Stimulated activated CD8-positive, alpha-beta memory T cell treated with anti-CD3 and anti-CD28 coated beads, Interleukin-7, amount 100 ng/mL, for 4 hours (primary cell): ENCODE data around the gene ARF1.
"Not testable (repeated sequence)": the region's sequence is repeated elsewhere in the genome, so short reads cannot be mapped to it uniquely, and the experiment has no call there.

Experiments
- DNase-seq, 2 donors: peaks; one replicate each; pipeline ENCODE4 v3.0.0-alpha.2; 2020; ENCODE audit warnings: low read depth in 2 of 2

ARF1 gene

DNA sequence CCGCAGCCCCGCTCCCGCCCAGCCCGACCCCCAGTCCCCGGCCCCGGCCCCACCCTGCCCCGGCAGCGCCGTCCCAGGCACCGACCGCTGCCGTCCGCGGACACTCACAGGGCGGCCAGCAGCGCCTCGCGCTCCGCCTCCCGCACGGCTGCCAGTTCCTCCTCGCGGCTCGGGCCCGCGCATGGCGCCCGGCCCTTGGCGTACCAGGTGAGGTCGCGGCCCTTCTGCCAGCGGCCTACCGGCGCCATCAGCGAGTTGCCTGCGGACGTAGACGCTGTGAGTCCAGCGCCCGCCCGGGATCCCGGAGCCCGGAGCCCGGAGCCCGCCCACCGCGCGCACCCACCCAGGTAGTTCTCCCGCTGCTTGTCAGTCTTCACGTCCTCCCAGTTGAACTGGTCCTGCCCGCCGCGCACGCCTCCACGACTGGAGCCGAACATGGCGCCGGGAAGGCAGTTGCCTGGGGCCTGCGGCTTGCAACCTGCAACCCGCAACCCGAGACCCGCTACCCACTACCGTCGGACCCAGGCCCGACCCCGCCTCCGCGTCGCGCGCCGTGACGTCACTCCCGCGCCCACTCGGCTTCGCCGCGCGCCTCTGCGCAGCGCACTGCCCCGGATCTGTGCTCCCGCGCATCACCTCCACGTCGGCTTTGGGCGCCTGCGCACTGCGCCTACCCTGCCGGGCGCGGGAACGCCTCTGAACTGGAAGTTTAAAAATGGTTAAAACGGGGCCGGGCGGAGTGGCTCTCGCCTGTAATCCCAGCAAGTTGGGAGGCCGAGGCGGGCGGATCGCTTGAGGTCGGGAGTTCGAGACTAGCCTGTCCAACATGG lies 20.5 kb downstream of the ARF1 start, which contains the start of gene C1orf35:
Gene C1orf35 (minus strand): TSS at position 535 of the 830 bp plus-strand sequence. CDS start 98 bp downstream, at position 437.
- peak; percentile 87 to 91 for DNase-seq

DNA sequence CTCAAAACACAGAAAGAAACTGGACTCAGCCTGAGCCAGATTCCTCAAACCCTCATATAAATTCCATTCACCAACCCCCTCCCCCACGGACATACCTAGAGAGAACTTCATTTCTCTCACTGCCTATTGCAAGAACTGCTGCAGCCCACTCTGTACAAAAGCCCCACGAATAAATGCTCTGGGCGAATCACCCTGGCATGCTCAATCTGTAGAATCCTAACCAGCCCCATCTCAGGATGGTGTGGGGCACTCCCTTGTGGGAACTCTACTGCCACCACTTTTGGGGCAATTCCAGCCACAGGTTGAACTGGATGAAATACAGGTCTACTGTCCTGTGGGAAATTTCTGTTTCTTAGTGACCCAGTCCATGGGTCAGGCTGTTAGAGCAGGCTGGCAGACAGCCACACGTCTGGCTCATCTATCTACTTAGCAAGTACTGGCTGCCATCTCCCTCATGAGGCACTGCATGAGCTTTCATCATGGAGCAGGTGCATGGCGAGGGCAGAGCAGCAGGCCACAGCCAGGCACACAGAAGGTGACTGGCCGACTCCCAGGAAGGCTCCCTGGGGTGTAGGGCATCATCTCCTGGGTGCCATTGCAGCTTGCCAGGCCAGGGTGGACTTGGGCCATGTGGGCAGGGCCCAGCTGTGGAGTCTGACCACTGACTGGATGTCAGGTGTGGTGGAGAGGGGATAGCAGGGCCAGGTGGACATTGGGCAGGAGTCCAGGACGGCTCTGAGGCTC lies 22.2 kb downstream of the ARF1 start:
- DNase-seq, result no peak

DNA sequence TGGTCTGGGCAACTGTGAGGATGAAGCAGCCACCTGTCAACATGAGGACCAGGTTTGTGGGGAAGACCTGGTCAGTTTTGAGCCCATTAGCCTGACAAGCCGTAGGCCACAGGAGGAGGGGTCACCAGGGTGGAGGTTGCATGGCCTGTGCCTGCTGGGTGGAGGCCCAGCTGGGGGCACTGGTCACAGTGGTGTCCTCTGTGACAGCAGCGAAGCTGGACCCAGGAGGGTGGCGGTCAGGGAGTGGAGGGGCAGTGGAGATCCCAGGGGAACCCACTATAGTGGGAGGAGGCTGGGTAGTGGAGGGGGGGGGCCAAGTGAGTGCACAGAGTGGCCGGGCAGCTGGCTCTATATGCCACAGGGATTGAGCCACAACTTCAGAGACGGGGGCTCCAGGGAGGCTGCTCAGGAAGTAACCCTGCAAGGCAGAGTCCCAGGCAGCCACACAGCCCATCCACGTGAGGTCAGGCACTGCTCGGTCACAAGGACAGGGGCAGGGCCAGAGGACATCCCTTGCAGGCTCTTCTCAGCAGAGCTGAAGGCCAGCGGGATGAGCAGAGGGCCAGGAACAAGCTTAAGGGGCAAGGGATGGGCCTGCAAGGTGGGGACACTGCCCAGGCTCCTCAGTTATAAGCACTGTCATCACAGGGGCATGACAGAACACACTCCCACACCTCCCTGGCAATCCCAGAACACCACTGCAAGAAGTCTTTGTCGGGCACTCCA lies 22.9 kb downstream of the ARF1 start:
- no peak for DNase-seq

DNA sequence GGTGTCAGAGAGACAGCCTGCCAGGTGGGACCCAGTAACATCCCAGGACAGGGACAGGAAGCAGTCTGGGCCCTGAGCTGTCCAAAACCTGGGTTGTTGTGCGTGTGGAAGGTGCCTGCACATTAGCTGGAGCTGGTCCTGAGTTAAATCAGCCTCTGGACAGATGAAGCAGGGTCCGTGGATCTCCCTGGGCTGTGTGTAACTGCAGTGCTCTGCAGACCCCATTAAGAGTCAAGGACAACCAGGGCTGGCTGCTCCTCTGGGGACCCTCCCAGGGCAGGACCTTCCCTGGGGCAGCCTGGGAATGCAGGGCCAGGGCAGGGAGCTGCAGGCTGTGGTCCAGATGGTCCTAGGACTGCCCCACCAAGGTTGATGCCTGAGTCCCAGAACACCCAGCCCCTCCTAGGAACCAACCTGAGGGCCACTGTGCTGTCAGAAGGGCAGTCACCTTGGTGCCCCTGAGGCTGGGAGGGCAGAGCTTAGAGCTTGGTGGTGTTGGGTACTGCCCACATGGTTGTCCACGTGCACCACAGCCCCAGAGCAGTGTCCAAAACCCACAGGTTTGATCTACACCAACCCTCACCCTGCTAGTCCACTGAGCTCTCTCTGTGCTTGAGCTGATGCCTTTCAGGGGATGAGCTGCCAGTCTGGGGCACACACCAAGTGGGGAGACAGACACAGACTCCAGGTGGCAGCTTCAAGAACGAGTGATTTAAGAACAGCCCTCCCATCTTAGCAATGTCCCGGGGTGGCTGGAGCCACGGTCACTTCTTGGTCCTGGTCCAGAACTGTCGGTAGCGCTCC lies 23.7 kb downstream of the ARF1 start:
- DNase-seq, result no peak

DNA sequence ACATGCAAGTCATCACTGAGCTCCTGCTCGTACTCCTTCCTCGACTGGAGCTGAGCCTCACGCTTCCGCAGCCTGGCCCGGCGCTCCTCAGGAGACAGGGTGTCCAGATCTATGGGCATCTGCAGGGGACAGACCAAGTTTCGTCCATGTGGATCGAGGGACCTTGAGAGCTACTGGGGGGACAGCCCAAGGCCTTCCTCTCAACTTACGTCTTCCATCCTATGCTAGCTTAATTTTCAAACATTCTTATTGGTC lies 24.2 kb downstream of the ARF1 start:
- no peak for DNase-seq

DNA sequence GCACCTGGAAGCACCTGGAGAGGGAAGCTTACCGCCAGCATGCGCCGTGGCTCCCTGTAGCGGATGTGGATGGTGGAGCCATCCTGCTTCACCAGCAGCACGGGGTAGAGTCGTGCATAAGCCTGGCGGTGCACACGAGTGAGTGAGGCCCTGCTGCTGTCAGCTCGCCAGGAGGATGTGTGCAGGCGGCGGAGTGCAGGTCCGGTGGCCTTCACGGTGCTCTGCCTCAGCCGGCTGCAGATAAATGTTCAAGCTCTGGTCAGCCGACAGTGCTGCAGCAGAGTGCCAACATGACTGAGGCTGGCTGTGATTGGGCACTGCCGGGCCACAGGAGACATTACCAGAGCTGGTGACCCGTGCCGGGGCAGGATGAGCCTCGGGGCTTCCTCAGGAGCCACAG lies 25.1 kb downstream of the ARF1 start:
- no peak for DNase-seq

DNA sequence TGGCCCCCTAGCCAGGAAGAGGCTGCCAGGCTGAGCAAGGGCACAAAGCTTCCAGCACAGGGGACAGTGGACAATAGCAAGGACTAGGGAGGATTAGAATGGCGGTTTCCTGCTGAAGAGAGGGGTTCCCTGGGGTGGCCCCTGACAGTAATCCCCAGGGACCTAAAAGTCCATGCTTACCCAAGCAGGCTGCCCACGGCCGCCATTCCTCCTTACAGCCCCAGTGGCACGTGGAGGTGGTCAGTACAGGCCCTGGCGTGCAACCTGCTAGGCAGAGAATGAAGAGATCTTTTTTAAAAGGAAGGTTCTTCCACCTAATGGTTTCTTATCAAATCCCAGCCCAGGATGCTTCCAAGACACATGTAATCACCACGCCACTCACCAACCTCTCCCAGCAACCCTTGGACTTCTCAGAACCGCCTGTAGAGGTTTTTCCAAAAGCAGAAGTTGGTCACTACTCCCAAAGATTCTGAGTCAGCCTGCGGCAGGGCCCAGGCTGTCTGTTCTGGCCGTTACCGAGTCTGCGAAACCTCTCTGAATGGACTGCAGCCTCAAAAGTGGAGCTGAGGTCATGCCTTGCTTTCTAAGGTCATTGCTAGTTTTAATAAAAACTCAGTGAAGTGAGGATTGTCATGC lies 25.7 kb downstream of the ARF1 start:
- no peak for DNase-seq

DNA sequence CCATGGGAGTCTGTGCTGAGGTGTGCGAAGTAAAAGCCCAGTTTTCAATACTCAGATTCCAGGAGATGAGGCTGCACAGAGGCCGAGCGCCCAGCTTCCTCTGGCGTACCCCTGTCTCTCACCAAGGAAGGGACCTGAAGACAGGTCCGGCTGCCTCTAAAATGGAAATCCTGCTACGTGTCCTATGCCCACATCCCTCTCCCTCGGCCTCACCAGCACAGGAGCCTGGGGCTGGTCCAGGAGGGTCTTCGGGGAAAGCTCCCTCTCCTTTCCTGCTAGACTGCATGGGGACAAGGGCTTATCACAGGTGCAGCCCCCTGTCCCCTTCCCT lies 26.2 kb downstream of the ARF1 start:
- no peak for DNase-seq

DNA sequence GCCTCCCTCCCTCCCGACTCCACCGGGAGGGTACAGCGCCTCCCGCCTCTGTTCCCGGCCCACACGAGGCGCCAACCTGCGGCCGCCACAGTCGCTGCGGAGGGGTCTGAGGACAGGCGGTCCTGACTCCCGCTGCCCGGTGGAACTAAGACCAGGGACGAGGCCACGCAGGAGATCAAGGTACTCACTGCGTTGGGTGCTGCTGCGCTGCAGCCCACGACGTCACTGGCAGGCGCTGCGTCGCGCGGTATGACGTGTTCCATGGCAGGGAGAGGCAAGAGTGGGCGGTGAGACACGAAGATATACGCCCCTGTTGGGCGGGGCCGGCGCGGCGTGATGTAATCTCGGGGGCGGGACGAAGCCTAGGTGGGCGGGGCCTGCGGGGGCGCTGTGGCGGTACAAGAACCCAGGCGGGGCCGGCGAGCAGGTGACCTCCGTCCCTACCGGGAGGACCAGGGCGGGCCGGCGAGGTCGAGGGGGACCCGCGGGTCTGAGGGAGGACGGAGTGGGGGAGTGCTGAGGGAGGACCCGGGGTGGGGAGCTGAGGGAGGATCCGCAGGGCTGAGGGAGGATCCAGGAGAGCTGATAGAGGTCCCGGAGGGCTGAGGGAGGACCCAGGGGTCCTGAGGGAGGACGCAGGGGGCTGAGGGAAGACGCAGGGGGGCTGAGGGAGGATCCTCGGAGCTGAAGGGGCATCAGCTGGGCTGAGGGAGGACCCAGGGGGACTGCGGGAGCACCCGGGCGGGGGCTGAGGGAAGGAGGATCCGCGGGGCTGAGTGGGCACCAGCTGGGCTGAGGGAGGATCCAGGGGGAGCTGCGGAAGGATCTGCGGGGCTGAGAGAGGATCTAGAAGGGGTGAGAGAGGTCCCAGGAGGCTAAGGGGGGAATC lies 26.8 kb downstream of the ARF1 start, which contains the start of gene MRPL55:
Gene MRPL55 (minus strand): TSS at position 227 of the 889 bp plus-strand sequence. CDS start 1,039 bp downstream, outside the sequence.
- DNase-seq, result peak; percentile 95 to 97

DNA sequence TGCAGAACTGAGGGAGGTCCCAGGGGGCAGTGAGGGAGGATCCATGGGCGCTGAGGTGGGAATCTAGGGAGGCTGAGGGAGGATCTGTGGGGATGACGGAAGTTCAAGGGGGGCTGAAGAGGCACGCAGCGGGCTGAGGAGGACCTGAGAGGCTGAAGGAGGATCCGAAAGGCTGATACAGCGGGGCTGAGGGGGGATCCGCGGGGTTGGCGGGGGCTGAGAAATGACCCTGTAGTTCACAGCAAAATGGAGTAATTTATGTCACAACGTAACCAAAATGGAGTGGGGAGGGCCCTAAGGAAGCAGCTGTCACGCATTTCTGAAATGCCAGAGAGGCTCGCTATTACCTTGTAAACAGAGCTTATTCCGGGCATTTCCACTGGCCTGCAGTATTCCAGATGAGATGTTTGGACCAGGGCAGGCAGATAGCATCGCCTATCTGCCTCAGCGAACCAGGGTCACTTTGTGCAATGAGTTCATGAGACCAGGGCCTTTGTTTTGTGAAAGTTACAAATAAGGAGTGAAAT lies 27.5 kb downstream of the ARF1 start:
- DNase-seq, result no peak

DNA sequence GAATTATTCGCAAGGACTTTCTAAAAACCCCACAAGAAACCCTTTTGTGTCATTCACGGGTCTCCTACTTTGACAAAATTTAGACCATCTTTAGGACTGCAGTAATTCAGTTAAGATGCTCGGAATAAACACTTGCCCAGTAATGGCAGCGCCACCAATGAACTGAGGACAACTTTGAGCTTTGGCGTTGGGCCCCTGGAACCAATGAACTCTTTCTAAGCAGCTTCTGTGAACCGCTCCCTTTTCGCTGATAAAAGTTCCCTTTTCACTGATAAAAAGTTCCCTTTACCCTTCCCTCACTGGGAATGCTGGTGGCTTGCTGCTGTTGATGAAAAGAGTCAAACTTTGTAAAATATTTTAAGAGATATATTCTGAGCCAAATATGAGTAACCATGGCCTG lies 28.0 kb downstream of the ARF1 start:
- DNase-seq, result no peak

DNA sequence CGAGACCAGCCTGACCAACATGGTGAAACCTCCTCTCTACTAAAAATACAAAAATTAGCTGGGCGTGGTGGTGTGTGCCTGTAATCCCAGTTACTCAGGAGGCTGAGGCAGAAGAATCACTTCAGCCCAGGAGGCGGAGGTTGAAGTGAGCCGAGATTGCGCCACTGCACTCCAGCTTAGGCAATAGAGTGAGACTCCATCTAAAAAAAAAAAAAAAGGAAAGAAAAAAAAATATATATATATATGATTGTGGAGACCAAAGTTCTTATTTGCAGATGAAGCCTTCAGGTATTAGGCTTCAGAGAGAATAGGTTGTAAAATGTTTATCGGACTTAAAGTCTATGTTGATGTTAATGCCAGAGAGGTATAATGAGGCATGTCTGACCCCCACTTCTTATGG lies 28.8 kb downstream of the ARF1 start:
- not testable (repeated sequence) for DNase-seq

DNA sequence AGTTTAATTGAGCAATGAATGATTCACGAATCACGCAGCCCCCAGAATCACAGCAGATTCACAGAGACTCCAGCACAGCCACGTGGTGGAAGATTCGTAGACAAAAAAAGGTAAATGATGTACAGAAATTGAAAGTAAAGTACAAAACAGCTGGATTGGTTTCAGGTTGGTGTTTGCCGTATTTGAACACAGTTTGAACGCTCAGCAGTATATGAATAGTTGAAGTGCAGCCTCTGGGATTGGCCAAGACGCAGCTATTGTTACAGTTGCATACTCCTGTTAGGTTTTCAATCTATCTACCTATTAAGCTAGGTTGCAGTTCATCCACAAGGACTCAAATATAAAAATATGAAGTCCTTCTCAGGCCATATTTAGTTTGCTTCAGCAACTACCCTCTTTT lies 29.7 kb downstream of the ARF1 start:
- no peak for DNase-seq

DNA sequence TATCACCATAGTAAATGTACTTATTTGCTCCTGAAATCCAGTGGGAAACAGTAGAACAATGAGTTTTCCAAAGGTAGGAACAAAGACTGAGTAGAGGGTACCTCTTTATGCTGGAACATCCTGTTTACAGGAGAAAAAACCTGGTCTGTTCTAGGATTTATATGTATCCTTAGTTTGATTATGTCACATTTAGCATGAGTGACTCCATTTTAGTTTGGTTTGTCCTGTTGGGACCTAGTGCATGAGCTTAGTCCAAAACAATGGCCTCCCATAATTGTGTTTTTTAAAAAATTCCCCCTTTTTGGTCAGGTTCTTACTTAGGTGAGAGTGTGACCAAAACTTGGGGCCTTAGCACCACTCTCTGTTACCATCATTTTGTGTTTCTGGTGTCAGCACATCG lies 30.1 kb downstream of the ARF1 start:
- DNase-seq, result no peak

DNA sequence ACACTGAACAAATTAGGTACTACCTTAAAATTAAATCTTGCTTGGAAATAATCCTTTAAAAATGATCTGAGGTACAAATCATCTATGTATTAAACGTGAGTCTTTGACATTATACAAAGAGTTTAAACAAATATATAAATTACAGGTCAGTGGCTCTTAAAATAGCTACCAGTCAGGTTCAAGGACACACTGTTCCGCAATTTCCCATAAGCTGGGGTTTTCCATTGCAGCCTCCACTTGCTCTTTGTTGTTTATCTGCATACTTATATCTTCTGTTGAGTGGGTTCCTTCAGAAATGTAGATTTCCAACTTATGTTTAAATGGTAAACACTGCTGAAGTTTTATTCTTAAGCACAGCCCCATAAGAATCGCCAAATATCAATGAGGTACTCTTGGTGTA lies 32.3 kb downstream of the ARF1 start:
- DNase-seq, result no peak

DNA sequence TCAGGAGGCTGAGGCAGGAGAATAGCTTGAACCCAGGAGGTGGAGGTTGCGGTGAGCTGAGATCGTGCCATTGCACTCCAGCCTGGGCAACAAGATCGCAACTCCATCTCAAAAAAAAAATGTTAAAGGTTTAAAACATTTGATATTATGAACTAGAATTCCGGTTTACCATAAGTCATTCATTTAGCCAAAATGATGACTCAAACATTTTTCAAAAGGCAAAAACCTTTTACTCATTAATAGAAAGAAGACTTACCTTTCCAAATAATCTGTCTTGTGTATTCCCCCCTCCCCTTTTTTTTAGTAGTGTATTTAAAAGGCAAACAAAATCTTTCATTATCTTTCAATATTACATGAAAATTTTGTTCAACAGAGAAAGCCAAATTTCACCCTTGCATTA lies 34.8 kb downstream of the ARF1 start:
- DNase-seq, result no peak

DNA sequence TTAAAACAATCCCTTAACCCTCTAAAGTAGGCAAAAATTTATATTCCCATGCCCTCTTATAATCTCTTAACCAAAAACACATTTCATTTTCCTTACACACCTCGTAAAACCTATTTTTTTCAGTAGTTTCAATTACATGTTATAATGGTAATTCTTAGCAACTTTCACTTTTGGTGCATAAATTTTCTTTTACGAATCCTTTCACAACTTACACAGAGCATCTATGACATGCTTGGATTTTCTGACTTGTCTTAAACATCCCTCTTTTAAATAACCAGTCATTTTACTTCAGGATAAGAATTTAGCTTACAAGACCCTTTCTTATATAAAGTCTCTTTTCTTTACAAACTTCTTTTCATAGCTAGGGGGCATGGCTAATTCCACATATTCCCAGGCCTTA lies 35.5 kb downstream of the ARF1 start:
- no peak for DNase-seq

DNA sequence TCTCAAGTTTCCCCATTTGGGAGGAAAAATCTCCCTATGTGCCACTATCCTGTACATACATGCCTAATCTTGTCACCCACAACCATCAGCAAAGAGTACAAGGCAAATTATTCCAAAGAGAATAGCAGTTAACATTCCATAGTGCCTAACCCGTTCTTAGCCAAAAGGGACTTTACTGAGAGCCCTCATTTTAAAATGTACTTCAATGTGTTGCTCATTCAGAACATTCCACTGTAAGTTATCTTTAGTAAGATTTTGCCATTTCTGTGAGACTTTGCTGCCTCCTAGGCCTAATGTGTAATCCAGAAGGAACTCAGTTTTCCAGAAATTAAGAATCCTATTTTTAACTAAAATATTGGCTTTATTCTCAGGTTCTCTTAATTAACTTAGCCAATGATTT lies 37.8 kb downstream of the ARF1 start:
- no peak for DNase-seq

DNA sequence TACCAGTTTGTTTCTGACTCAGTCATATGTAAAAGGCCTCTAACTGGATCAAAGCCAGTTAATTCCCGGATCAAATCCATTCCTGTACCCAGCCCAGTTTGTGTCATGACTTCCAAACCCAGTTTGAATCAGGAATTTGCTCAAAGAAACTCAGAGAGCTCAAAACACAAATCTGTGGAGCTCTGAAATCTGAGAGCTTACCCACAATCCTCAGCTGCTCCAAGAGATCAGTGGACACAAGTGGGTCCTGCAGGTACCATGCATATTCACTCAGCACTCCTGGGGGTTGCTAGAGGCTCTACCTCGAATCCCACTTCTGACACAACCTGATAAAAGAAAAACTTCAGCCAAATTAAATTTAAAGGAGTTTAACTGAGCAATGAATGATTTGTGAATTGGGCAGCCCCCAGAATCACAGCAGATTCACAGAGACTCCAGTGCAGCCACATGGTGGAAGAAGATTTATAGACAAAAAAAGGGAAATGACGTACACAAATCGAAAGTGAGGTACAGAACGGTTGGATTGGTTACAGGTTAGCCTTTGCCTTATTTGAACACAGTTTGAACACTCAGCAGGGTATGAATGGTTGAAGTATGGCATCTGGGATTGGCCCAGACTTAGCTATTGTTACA lies 38.5 kb downstream of the ARF1 start:
- DNase-seq, result no peak
